ENCODE measurements around the gene ROBO2.

ROBO2 gene

GRCh38 chr3:77125966-77126365, 86.1 kb downstream of the ROBO2 start:
- no peak for TF ChIP-seq CTCF (IDR thresholded peaks at IDR 0.05; ENCODE audit: control extremely low read depth, extremely low read depth, low read depth, missing control alignments)
- DNase-seq (ENCODE audit: extremely low spot score): no peak
- ChIA-PET POLR2A (no interaction called here), CTCF (no interaction called here)

- ChIA-PET POLR2A (no interaction called here), CTCF (no interaction called here)
- TF ChIP-seq CTCF (IDR thresholded peaks at IDR 0.05; ENCODE audit: control extremely low read depth, extremely low read depth, low read depth, missing control alignments): no peak
- no peak for DNase-seq (ENCODE audit: extremely low spot score)
Observed at GRCh38 chr3:77134769-77135168, 94.9 kb downstream of the ROBO2 start.

GRCh38 chr3:77137559-77137958, 97.7 kb downstream of the ROBO2 start:
- CTCF ChIA-PET: no interaction called here
- TF ChIP-seq CTCF (IDR thresholded peaks at IDR 0.05; ENCODE audit: control extremely low read depth, extremely low read depth, low read depth, missing control alignments): no peak
- no peak for DNase-seq (ENCODE audit: extremely low spot score)
- POLR2A ChIA-PET: no interaction called here

- ChIA-PET CTCF (no interaction called here), POLR2A (no interaction called here)
- no peak for DNase-seq (ENCODE audit: extremely low spot score)
- no peak for TF ChIP-seq CTCF (IDR thresholded peaks at IDR 0.05; ENCODE audit: control extremely low read depth, extremely low read depth, low read depth, missing control alignments)
Observed at GRCh38 chr3:77139624-77140023, 99.7 kb downstream of the ROBO2 start.

- ChIA-PET CTCF (no interaction called here), POLR2A (no interaction called here)
Observed at GRCh38 chr3:77141423-77141822, 101.5 kb downstream of the ROBO2 start.

GRCh38 chr3:77142578-77142977, 102.7 kb downstream of the ROBO2 start:
- no peak for DNase-seq (ENCODE audit: extremely low spot score)
- CTCF ChIA-PET: no interaction called here
- POLR2A ChIA-PET: no interaction called here
- TF ChIP-seq CTCF (IDR thresholded peaks at IDR 0.05; ENCODE audit: control extremely low read depth, extremely low read depth, low read depth, missing control alignments): no peak

More at GRCh38 chr3:77141423-77141822, 101.5 kb downstream of the ROBO2 start:
- DNase-seq (ENCODE audit: extremely low spot score): no peak
- no peak for TF ChIP-seq CTCF (IDR thresholded peaks at IDR 0.05; ENCODE audit: control extremely low read depth, extremely low read depth, low read depth, missing control alignments)

- no peak for DNase-seq (ENCODE audit: extremely low spot score)
Observed at GRCh38 chr3:77146004-77146403, 106.1 kb downstream of the ROBO2 start.

More at GRCh38 chr3:77146004-77146403, 106.1 kb downstream of the ROBO2 start:
- POLR2A ChIA-PET: no interaction called here
- no peak for TF ChIP-seq CTCF (IDR thresholded peaks at IDR 0.05; ENCODE audit: control extremely low read depth, extremely low read depth, low read depth, missing control alignments)
- CTCF ChIA-PET: no interaction called here

Data from GM10248 (cell line).